ENCODE measurements around the gene RPL29.

RPL29 gene

GRCh38 chr3:51945926-51946705 is 49.6 kb downstream of the RPL29 start:
- no peak for DNase-seq (ENCODE audit: low read depth)

DNA sequence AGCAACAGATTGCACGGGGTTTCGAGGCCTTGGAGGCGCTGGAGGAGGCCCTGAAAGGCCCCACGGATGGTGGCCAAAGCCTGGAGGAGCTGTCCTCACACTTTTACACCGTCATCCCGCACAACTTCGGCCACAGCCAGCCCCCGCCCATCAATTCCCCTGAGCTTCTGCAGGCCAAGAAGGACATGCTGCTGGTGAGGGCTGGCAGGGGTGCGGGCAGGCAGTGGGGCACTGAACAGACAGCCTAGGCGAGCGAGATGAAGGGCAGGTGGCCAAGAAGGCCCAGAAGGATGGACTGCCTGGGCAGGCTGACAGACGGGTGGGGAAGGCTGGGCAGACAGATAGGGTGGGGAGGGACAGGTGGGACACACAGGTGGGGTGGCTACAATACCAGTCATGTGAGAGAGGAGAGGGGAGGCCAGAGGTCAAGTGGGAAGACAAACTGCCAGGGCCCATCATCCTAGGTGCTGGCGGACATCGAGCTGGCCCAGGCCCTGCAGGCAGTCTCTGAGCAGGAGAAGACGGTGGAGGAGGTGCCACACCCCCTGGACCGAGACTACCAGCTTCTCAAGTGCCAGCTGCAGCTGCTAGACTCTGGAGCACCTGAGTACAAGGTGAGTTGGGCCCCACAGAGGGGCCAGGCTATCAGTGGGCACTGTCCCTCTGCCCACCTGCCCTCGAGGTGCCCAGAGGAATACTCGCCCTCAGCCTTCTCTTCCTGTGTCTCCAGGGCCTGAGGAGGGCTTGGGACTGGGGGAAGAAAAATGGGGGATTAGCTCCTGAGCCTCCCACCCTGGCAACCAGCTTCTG is 50.5 kb downstream of the RPL29 start:
- no peak for DNase-seq (ENCODE audit: low read depth)

DNA sequence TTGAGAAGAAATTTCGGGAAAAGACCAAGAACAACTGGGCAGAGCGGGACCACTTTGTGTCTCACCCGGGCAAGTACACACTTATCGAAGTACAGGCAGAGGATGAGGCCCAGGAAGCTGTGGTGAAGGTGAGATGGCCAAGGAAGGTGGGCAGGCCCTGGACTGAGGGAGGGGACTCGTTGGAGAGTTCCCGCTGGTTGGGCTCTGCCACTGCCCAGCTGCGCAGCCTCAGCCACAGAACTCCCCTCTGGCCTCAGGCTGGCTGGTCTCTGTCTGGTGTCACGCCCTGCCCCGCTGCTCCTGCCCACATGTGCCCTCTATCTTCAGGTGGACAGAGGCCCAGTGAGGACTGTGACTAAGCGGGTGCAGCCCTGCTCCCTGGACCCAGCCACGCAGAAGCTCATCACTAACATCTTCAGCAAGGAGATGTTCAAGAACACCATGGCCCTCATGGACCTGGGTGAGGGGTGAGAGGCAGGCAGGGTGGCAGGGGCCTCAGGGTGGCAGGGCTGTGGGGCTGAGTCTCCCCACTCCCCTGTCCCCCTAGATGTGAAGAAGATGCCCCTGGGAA is 51.2 kb downstream of the RPL29 start:
- DNase-seq (ENCODE audit: low read depth) = no peak
